ENCODE results near the gene PEF1. TPM values are rescaled to one million over a fixed set of nuclear protein-coding genes. Genes with fewer than 3 reads are reported as not detected.
A peak's percentile ranks its signal among the peaks of the same experiment; 100 is the strongest.

PEF1 gene
- total and polyA plus RNA-seq, 2 of the 8 experiments (the other 6 are each of a cell fraction or from before 2014, with no cell fraction given) = 35.2 to 69.2 TPM

DNA sequence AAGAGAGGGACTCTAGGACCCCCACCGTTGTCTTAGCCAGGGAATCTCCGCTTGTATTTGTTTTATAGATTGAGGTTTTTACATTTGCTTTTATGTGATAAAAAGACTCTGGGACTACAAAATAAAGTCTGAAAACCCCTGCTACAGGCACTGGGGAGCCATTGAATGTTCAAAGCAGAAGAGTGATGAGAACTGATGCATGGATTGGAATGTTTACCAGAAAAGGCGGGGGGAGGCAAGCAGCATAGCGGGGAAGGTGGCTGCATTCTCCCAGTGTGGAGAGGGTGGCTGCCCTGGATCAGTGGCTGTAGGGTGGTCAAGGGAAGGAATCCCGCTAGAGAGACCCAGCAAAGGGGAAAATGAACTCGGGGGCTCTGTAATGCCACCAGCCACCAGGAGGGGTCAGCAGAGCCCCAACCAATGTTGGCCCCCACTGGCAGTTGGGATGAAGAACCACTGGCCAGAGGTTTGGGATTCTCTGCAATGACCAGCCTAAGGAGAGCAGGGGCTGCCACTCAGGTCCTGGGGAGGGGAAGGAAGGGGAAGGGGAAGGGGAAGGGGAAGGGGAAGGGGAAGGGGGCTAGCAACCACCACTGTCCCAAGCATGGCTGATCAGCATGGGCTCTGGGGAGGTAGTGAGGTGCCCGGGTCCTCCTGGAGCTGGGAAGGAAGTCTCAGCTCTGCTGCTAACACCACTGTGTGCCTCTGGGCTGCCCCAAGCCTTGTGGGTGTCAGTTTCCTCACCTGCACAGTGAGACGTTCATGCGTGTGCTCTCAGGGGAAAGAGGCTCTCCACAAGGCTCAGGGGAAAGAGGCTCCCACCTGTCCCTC is 19.2 kb upstream of the PEF1 start:
- H3K23me2 ChIP-seq (ENCODE audit: low read depth, low read length) = no peaks in the 10 kb centered on the region
- H2BK20ac ChIP-seq (ENCODE audit: low read length) = no peak overlapping the region
- no peak overlapping the region for H3K4me3 ChIP-seq (ENCODE audit: extremely low read depth in 1 of 4, insufficient read depth in 2 of 4, low read depth in 3 of 4, low read length in 4 of 4)
- no peak overlapping the region for H4K8ac ChIP-seq (ENCODE audit: extremely low read depth, insufficient read depth, low read length)
- peaks cover 0 to 3% (median 0%) of the 10 kb centered on the region in 4 experiments; a peak in 3 of 7 replicates for H3K4me1 ChIP-seq (replicated peaks in 1 of 4; ENCODE audit: control insufficient read depth in 3 of 4, insufficient read depth in 4 of 4, low read length in 3 of 4)
- peak; percentile 76 for FAIRE-seq
- DNase-seq (ENCODE audit: low read depth in 1 of 2, low spot score in 2 of 2) = peak; percentile 25 to 98
- no peak overlapping the region for H2BK15ac ChIP-seq (ENCODE audit: low read length)
- H2BK120ac ChIP-seq (replicated peaks; ENCODE audit: low read depth, low read length) = no peak overlapping the region
- ChIA-PET CTCF (ENCODE audit: partially characterized antibody) (interaction anchor here (0.6 to 19.3 kb wide), 31 partner anchors 11 to 300 kb away, joined by 3 to 370 read pairs (median 5); partner anchors contain the start of genes COL16A1 and SPOCD1), POLR2A (ENCODE audit: partially characterized antibody) (interaction anchor here (0.7 to 2.2 kb wide), 6 partner anchors 13 to 82 kb away, joined by 3 to 8 read pairs (median 4); partner anchors contain the start of genes COL16A1 and PEF1)
- H2BK5ac ChIP-seq (ENCODE audit: low read depth, low read length) = no peak overlapping the region
- no peak overlapping the region for H3K9ac ChIP-seq (replicated peaks in 1 of 4; ENCODE audit: extremely low read depth in 1 of 4, low read depth in 3 of 4, low read length in 3 of 4)
- H3K4me2 ChIP-seq (ENCODE audit: insufficient read depth in 1 of 2, low read depth in 2 of 2, low read length in 2 of 2) = no peak overlapping the region
- no peak overlapping the region for H3K27ac ChIP-seq (ENCODE audit: low read depth, low read length)
- WGBS, 2 experiments (ENCODE audit: extremely low coverage in 1 of 2, insufficient coverage in 1 of 2, insufficient read length in 1 of 2, insufficient replicate concordance in 2 of 2, low coverage in 1 of 2, low lambda C conversion rate in 2 of 2, missing lambda C conversion rate in 1 of 2) = 33% methylated on average over 8 of the region's 9 CpGs; no CpG with 5 or more reads in 1 of the 2 experiments
- no peaks in the 10 kb centered on the region for H3K9me3 ChIP-seq (ENCODE audit: insufficient read depth in 2 of 2, low read depth in 1 of 2, low read length in 1 of 2)
- no peak overlapping the region for H3K23ac ChIP-seq (ENCODE audit: insufficient read length)
- no peak overlapping the region for H2AFZ ChIP-seq (ENCODE audit: low read length)
- no peak overlapping the region for H3K4ac ChIP-seq (replicated peaks; ENCODE audit: insufficient read length, low read depth, low read length)
- H3K56ac ChIP-seq (replicated peaks; ENCODE audit: insufficient read length, low read depth, low read length) = no peak overlapping the region
- H2AK5ac ChIP-seq (ENCODE audit: low read depth, low read length) = no peak overlapping the region
- no peaks in the 10 kb centered on the region for H3K79me2 ChIP-seq (ENCODE audit: control insufficient read depth in 1 of 2, insufficient read depth in 2 of 2, low read length in 2 of 2)
- no peaks in the 10 kb centered on the region for H3K36me3 ChIP-seq (ENCODE audit: control insufficient read depth in 2 of 4, insufficient read depth in 4 of 4, low read length in 3 of 4)
- no peak overlapping the region for H4K91ac ChIP-seq (replicated peaks; ENCODE audit: insufficient read length, low read length)
- TF ChIP-seq KDM1A (IDR thresholded peaks at IDR 0.05; ENCODE audit: borderline replicate concordance, low read length) (no peak), POU5F1 (IDR thresholded peaks at IDR 0.05; ENCODE audit: low read depth, low read length) (no peak), RAD21 (IDR thresholded peaks at IDR 0.05 in 1 of 2, conservative IDR thresholded peaks at IDR 0.05 in 1 of 2; ENCODE audit: low read depth in 2 of 2, low read length in 2 of 2) (peak; percentile 96 to 98), CEBPB (IDR thresholded peaks at IDR 0.05; ENCODE audit: low read depth, low read length) (peak; percentile 3; the same call in 1 of the 2 replicates), CREB1 (IDR thresholded peaks at IDR 0.05) (no peak), YY1 (IDR thresholded peaks at IDR 0.05; ENCODE audit: low read depth, low read length) (no peak), HDAC6 (IDR thresholded peaks at IDR 0.05; ENCODE audit: low read depth, low read length) (no peak), SP1 (IDR thresholded peaks at IDR 0.05; ENCODE audit: low read depth, low read length) (0 out of 2 replicates have a peak, but pooled peaks have one; percentile 24)
- TF ChIP-seq, protein P1, sequence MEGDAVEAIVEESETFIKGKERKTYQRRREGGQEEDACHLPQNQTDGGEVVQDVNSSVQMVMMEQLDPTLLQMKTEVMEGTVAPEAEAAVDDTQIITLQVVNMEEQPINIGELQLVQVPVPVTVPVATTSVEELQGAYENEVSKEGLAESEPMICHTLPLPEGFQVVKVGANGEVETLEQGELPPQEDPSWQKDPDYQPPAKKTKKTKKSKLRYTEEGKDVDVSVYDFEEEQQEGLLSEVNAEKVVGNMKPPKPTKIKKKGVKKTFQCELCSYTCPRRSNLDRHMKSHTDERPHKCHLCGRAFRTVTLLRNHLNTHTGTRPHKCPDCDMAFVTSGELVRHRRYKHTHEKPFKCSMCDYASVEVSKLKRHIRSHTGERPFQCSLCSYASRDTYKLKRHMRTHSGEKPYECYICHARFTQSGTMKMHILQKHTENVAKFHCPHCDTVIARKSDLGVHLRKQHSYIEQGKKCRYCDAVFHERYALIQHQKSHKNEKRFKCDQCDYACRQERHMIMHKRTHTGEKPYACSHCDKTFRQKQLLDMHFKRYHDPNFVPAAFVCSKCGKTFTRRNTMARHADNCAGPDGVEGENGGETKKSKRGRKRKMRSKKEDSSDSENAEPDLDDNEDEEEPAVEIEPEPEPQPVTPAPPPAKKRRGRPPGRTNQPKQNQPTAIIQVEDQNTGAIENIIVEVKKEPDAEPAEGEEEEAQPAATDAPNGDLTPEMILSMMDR (IDR thresholded peaks at IDR 0.05; ENCODE audit: control extremely low read depth in 1 of 3, insufficient read depth in 1 of 3, low read depth in 1 of 3, low read length in 3 of 3) = peak in 2 of 3 experiments; percentile 93 to 96; a peak in 3 of 4 replicates
- no peaks in the 10 kb centered on the region for H3K79me1 ChIP-seq (ENCODE audit: low read depth, low read length)
- no peak overlapping the region; the same call in 1 of the 2 replicates for H2BK12ac ChIP-seq (ENCODE audit: low read depth, low read length)
- H4K5ac ChIP-seq (ENCODE audit: insufficient read length, low read depth, low read length) = no peak overlapping the region
- no peak overlapping the region for H3K14ac ChIP-seq (ENCODE audit: insufficient read length)
- no peaks in the 10 kb centered on the region for H3K27me3 ChIP-seq (replicated peaks in 1 of 4; ENCODE audit: control insufficient read depth in 3 of 4, extremely low read depth in 1 of 4, insufficient read depth in 3 of 4, low read length in 3 of 4)
- H3K18ac ChIP-seq (ENCODE audit: extremely low read depth, low read length) = no peak overlapping the region; the same call in 1 of the 2 replicates
- no peaks in the 10 kb centered on the region for H4K20me1 ChIP-seq (replicated peaks in 1 of 2; ENCODE audit: control insufficient read depth in 1 of 2, insufficient read depth in 2 of 2, low read length in 2 of 2)
